B cell (primary cell): Measurements from ENCODE around the gene DPH1.

Source experiments
- EZH2 ChIP-seq: IDR thresholded peaks from 2 replicates; pipeline ENCODE4 v1.6.1; 2012; ENCODE audit warnings: borderline replicate concordance, low read depth, mild to moderate bottlenecking, moderate library complexity, low read length; ENCODE audit not compliant: insufficient read depth, poor library complexity, severe bottlenecking
- TF ChIP-seq, protein P1 (sequence below): fragments of 200-600 bp; IDR thresholded peaks from one replicate; pipeline ENCODE4 v1.8.0; 2022; ENCODE audit warnings: antibody characterized with exemption, mild to moderate bottlenecking

DNA sequence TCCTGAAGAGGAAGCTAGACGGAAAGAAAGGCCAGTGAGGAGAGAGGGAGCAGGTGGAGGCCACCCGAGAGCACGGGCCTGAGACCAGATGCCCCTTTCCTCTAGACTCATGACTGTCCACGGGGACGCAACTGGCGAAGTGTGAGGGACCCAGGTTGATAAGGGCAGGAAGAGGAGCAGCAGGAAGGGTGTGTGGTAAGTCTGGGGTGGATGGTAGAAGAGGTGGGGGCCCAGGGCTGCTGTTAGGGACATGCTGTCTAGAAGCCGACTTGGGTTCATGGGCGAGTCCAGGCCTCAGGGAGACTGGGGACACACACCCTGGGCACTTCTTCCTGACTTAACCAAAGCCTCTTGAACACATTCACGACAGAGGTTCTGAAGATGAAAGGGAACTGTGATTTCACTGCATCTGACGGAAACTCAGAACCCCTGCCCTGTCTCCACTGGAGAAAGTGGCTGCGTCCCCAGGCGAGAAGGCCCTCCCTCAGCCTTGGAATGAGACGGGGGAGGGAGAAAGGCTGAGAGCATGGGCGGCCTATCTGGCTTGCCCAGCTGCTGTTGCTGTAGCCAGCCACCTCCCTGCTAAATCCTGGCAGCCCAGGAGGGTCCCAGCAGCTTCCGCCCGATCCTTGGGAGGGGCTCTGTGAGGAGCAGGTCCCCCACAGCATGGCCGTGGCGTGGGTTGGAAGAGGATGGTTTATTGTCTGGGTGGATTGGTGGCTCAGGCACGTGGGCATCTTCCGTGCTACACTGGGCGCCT, 30.9 kb downstream of the DPH1 start:
- TF ChIP-seq, protein P1, sequence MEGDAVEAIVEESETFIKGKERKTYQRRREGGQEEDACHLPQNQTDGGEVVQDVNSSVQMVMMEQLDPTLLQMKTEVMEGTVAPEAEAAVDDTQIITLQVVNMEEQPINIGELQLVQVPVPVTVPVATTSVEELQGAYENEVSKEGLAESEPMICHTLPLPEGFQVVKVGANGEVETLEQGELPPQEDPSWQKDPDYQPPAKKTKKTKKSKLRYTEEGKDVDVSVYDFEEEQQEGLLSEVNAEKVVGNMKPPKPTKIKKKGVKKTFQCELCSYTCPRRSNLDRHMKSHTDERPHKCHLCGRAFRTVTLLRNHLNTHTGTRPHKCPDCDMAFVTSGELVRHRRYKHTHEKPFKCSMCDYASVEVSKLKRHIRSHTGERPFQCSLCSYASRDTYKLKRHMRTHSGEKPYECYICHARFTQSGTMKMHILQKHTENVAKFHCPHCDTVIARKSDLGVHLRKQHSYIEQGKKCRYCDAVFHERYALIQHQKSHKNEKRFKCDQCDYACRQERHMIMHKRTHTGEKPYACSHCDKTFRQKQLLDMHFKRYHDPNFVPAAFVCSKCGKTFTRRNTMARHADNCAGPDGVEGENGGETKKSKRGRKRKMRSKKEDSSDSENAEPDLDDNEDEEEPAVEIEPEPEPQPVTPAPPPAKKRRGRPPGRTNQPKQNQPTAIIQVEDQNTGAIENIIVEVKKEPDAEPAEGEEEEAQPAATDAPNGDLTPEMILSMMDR = no peak
- TF ChIP-seq EZH2 = no peak
